MV-4-11 (cell line): ENCODE results near the gene CDC5L.

Experiments used
- DNase-seq: peaks from one replicate; lab custom pipeline; 2025; lab: John Stamatoyannopoulos, UW

Gene CDC5L

GRCh38 chr6:44475779-44476434, 88.4 kb downstream of the CDC5L start:
- peak; percentile 52 for DNase-seq

- DNase-seq: no peak
These were observed 89.3 kb downstream of the CDC5L start for GRCh38 chr6:44476849-44477248.

GRCh38 chr6:44477293-44477894, 89.9 kb downstream of the CDC5L start:
- DNase-seq: no peak

- DNase-seq: peak; percentile 62
These were observed 90.7 kb downstream of the CDC5L start for GRCh38 chr6:44478158-44478557.

GRCh38 chr6:44478591-44479254, 91.2 kb downstream of the CDC5L start:
- DNase-seq: no peak

GRCh38 chr6:44480097-44480541, 92.6 kb downstream of the CDC5L start:
- no peak for DNase-seq

GRCh38 chr6:44481056-44481455, 93.5 kb downstream of the CDC5L start:
- no peak for DNase-seq

GRCh38 chr6:44481760-44482159, 94.3 kb downstream of the CDC5L start:
- no peak for DNase-seq

GRCh38 chr6:44485601-44486401, 98.3 kb downstream of the CDC5L start:
- no peak for DNase-seq

GRCh38 chr6:44487002-44487401, 99.5 kb downstream of the CDC5L start:
- no peak for DNase-seq

GRCh38 chr6:44487586-44487985, 100.1 kb downstream of the CDC5L start:
- DNase-seq: no peak

- DNase-seq: no peak
These were observed 102.6 kb downstream of the CDC5L start for GRCh38 chr6:44489910-44490604.

- no peak for DNase-seq
These were observed 105.6 kb downstream of the CDC5L start for GRCh38 chr6:44493132-44493531.

- no peak for DNase-seq
These were observed 106.1 kb downstream of the CDC5L start for GRCh38 chr6:44493593-44493992.

GRCh38 chr6:44494011-44494501, 106.5 kb downstream of the CDC5L start:
- DNase-seq: peak; percentile 45

GRCh38 chr6:44495036-44495901, 107.8 kb downstream of the CDC5L start:
- DNase-seq: no peak

- no peak for DNase-seq
These were observed 109.3 kb downstream of the CDC5L start for GRCh38 chr6:44496665-44497369.

- DNase-seq: peak; percentile 20
These were observed 110.3 kb downstream of the CDC5L start for GRCh38 chr6:44497807-44498206.

- DNase-seq: no peak
These were observed 110.9 kb downstream of the CDC5L start for GRCh38 chr6:44498436-44498835.

- no peak for DNase-seq
These were observed 112.1 kb downstream of the CDC5L start for GRCh38 chr6:44499609-44500008.
